WTC11 (cell line): ENCODE results near the gene ARFGAP2.

Experiments
- CTCF ChIP-seq: fragments of 200-600 bp; IDR thresholded peaks from 2 replicates; pipeline ENCODE4 v1.8.0; 2022; ENCODE audit warnings: antibody characterized with exemption
- FOXJ3 ChIP-seq: sonication (generic); formaldehyde crosslinking; IDR thresholded peaks from 2 replicates; pipeline ENCODE4 v1.9.0; 2021; ENCODE audit warnings: missing genetic modification reagents, mild to moderate bottlenecking, borderline replicate concordance
- NFE2L1 ChIP-seq: sonication (generic); formaldehyde crosslinking; IDR thresholded peaks from 2 replicates; pipeline ENCODE4 v1.8.1; 2023; ENCODE audit warnings: missing genetic modification reagents
- RORB ChIP-seq: fragments of 250-450 bp; sonication (Bioruptor Pico); IDR thresholded peaks from 2 replicates; pipeline ENCODE4 v1.9.0; 2021; ENCODE audit warnings: mild to moderate bottlenecking
- TEAD1 ChIP-seq: sonication (generic); formaldehyde crosslinking; IDR thresholded peaks from 2 replicates; pipeline ENCODE4 v1.8.0; 2022; ENCODE audit warnings: mild to moderate bottlenecking, missing genetic modification reagents
- ZNF423 ChIP-seq: fragments of 250-450 bp; sonication (Bioruptor Pico); IDR thresholded peaks from 2 replicates; pipeline ENCODE4 v2.1.2; 2022; ENCODE audit warnings: mild to moderate bottlenecking, moderate library complexity
- TF ChIP-seq, protein P1 (sequence below): sonication (generic); formaldehyde crosslinking; IDR thresholded peaks from 2 replicates; pipeline ENCODE4 v1.8.1; 2023; ENCODE audit warnings: mild to moderate bottlenecking, missing genetic modification reagents
- TF ChIP-seq, protein P2 (sequence below): sonication (generic); formaldehyde crosslinking; IDR thresholded peaks from 2 replicates; pipeline ENCODE4 v1.8.0; 2022; ENCODE audit warnings: mild to moderate bottlenecking, missing genetic modification reagents
- TF ChIP-seq, protein P3 (sequence below): sonication (generic); formaldehyde crosslinking; IDR thresholded peaks from 2 replicates; pipeline ENCODE4 v1.8.1; 2023; ENCODE audit warnings: mild to moderate bottlenecking, missing genetic modification reagents, borderline replicate concordance

- TF ChIP-seq, protein P1, sequence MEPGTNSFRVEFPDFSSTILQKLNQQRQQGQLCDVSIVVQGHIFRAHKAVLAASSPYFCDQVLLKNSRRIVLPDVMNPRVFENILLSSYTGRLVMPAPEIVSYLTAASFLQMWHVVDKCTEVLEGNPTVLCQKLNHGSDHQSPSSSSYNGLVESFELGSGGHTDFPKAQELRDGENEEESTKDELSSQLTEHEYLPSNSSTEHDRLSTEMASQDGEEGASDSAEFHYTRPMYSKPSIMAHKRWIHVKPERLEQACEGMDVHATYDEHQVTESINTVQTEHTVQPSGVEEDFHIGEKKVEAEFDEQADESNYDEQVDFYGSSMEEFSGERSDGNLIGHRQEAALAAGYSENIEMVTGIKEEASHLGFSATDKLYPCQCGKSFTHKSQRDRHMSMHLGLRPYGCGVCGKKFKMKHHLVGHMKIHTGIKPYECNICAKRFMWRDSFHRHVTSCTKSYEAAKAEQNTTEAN (CRISPR knock-in tag), result no peak
- no peak for TF ChIP-seq NFE2L1 (CRISPR knock-in tag)
- TF ChIP-seq, protein P2, sequence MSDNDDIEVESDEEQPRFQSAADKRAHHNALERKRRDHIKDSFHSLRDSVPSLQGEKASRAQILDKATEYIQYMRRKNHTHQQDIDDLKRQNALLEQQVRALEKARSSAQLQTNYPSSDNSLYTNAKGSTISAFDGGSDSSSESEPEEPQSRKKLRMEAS, result no peak
- no peak for TF ChIP-seq RORB (CRISPR knock-in tag)
- no peak for TF ChIP-seq TEAD1 (CRISPR knock-in tag)
- TF ChIP-seq ZNF423 (CRISPR knock-in tag), result no peak
- TF ChIP-seq CTCF, result no peak
- TF ChIP-seq, protein P3, sequence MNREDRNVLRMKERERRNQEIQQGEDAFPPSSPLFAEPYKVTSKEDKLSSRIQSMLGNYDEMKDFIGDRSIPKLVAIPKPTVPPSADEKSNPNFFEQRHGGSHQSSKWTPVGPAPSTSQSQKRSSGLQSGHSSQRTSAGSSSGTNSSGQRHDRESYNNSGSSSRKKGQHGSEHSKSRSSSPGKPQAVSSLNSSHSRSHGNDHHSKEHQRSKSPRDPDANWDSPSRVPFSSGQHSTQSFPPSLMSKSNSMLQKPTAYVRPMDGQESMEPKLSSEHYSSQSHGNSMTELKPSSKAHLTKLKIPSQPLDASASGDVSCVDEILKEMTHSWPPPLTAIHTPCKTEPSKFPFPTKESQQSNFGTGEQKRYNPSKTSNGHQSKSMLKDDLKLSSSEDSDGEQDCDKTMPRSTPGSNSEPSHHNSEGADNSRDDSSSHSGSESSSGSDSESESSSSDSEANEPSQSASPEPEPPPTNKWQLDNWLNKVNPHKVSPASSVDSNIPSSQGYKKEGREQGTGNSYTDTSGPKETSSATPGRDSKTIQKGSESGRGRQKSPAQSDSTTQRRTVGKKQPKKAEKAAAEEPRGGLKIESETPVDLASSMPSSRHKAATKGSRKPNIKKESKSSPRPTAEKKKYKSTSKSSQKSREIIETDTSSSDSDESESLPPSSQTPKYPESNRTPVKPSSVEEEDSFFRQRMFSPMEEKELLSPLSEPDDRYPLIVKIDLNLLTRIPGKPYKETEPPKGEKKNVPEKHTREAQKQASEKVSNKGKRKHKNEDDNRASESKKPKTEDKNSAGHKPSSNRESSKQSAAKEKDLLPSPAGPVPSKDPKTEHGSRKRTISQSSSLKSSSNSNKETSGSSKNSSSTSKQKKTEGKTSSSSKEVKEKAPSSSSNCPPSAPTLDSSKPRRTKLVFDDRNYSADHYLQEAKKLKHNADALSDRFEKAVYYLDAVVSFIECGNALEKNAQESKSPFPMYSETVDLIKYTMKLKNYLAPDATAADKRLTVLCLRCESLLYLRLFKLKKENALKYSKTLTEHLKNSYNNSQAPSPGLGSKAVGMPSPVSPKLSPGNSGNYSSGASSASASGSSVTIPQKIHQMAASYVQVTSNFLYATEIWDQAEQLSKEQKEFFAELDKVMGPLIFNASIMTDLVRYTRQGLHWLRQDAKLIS (CRISPR knock-in tag), result no peak
- no peak for TF ChIP-seq FOXJ3 (CRISPR knock-in tag)
Measured at GRCh38 chr11:47220401-47220821, 43.7 kb upstream of the ARFGAP2 start.
